ENCODE measurements around the gene APOA5.
"Not testable (repeated sequence)": the region's sequence is repeated elsewhere in the genome, so short reads cannot be mapped to it uniquely, and the experiment has no call there.

Gene APOA5

GRCh38 chr11:116826751-116827431 is 35.2 kb upstream of the APOA5 start:
- no peak for DNase-seq

GRCh38 chr11:116825854-116826750 is 34.4 kb upstream of the APOA5 start:
- DNase-seq, result no peak

GRCh38 chr11:116825434-116825833 is 33.8 kb upstream of the APOA5 start:
- no peak for DNase-seq

- no peak for DNase-seq
Observed at GRCh38 chr11:116823031-116823843, 31.6 kb upstream of the APOA5 start, which contains the start of gene APOA4. TSS of gene APOA4 (minus strand) at chr11:116823304. CDS start at chr11:116823191, 113 bp downstream.

- DNase-seq, result no peak
Observed at GRCh38 chr11:116822575-116822974, 30.9 kb upstream of the APOA5 start.

GRCh38 chr11:116821050-116821918 is 29.6 kb upstream of the APOA5 start:
- no peak for DNase-seq

GRCh38 chr11:116819049-116819448 is 27.4 kb upstream of the APOA5 start:
- no peak for DNase-seq

- no peak for DNase-seq
Observed at GRCh38 chr11:116814502-116814901, 22.8 kb upstream of the APOA5 start.

GRCh38 chr11:116813781-116814471 is 22.2 kb upstream of the APOA5 start:
- DNase-seq, result no peak

GRCh38 chr11:116813170-116813569 is 21.5 kb upstream of the APOA5 start:
- no peak for DNase-seq

- DNase-seq, result no peak
Observed at GRCh38 chr11:116812109-116812508, 20.4 kb upstream of the APOA5 start.

GRCh38 chr11:116811194-116811593 is 19.5 kb upstream of the APOA5 start:
- no peak for DNase-seq

- DNase-seq, result no peak
Observed at GRCh38 chr11:116808262-116809175, 16.8 kb upstream of the APOA5 start.

- no peak for DNase-seq
Observed at GRCh38 chr11:116807601-116808261, 16.1 kb upstream of the APOA5 start.

GRCh38 chr11:116804001-116804400 is 12.3 kb upstream of the APOA5 start:
- no peak for DNase-seq

GRCh38 chr11:116801662-116802061 is 10.0 kb upstream of the APOA5 start:
- not testable (repeated sequence) for DNase-seq

GRCh38 chr11:116800610-116801009 is 8.9 kb upstream of the APOA5 start:
- no peak for DNase-seq

GRCh38 chr11:116798368-116798767 is 6.7 kb upstream of the APOA5 start:
- no peak for DNase-seq

GRCh38 chr11:116797816-116798215 is 6.1 kb upstream of the APOA5 start:
- no peak for DNase-seq

GRCh38 chr11:116796548-116796947 is 4.9 kb upstream of the APOA5 start:
- DNase-seq, result no peak

Measured in NCI-H510A (cell line).